CD4-positive, alpha-beta T cell treated with Interferon gamma for 1 hour (primary cell): ENCODE measurements around the gene RPS21.
"Not testable (repeated sequence)": the region's sequence is repeated elsewhere in the genome, so short reads cannot be mapped to it uniquely, and the experiment has no call there.

Source experiments
- DNase-seq: peaks from one replicate; pipeline ENCODE4 v3.0.0-alpha.2; 2020

Gene RPS21

DNA sequence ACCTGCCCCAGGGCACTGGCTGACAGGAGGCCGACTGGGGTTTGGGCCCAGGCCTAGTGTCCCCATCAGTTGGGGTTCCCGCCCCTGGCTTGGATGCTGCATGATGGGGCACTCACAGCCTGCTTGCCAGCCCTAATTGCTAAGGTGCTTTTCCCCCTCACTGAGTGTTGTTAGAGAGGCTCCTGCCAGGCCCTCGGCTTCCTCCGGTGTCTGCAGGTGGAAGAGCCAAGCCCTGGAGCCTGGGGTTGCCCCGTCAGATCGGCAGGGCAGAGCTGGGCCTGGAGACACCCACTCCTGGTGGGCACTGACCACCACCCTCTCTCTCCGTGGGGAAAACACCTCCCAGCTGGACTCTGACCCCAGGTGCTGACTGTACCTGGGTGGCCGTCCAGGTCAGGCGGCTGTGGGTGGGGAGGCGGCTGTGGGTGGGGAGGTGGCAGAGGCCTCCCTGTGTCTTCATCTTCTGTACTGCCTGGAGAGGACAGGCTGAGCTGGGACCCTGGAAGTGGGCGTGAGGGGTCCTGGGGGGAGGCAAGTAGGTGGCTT, 26.2 kb downstream of the RPS21 start:
- DNase-seq, result no peak

DNA sequence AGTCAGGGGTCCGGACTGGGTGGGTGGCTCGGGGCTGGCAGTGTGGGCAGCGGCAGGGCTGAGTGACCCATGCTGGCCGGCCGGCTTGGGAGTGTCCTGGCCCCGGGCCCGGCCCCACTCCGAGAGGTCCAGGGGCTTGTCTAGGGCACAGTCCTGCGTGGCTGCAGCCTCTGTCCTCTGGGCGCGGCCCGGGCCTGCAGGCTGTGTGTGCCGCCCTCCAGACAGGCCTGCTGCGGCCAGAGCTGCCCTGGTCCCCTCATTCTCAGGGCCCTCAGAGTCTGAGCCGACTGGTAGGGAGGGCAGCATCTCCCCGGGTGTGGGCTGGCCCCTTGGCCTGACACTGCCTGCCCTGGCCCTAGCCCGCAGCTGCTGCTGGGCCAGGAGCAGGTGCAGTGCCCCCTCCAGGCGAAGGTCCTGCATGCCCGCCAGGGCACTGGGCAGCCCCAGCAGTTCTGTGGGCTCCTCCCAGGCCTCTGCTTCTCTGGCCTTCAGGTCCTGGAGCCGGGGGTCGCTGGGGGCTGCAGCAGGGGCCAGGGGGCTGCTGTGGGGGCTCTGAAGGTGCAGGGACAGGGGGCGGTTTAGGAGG, 27.1 kb downstream of the RPS21 start:
- DNase-seq, result no peak

DNA sequence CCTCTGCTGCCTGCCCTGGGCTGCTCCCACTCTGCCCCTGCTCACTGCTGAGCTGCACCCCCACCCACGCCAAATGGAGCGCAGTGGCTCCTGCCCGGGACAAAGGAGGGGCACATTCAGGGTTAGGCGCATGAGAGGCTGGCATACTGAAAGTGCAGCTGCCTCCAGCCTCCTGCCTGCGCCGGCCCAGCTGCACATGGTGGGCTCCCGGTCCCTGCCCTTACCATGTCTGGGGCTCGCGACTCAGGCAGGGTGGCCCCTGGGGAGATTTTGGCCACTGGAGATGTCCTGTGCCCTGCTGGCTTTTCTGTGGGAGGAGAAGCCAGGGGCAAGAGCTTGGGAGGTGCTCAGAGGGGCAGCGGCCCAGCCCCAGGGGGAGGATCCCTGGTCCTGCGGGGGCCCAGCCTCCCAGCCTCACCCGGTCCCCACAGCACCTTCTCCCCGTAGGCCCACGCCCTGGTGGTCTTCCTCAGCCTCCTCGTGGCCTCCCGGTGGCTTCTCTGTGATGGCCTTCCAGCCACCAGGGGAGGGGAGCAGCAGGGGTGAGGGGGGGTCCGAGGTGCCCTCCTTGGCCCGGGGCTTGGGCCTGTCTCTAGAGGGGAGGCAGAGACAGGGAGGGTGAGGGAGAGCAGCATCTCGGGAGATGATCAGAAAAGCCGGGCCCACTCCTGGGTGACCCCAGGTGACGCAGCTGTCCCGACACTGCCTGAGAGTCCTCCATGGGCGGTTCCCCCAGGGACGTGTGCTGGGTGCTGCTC, 28.6 kb downstream of the RPS21 start:
- no peak for DNase-seq

DNA sequence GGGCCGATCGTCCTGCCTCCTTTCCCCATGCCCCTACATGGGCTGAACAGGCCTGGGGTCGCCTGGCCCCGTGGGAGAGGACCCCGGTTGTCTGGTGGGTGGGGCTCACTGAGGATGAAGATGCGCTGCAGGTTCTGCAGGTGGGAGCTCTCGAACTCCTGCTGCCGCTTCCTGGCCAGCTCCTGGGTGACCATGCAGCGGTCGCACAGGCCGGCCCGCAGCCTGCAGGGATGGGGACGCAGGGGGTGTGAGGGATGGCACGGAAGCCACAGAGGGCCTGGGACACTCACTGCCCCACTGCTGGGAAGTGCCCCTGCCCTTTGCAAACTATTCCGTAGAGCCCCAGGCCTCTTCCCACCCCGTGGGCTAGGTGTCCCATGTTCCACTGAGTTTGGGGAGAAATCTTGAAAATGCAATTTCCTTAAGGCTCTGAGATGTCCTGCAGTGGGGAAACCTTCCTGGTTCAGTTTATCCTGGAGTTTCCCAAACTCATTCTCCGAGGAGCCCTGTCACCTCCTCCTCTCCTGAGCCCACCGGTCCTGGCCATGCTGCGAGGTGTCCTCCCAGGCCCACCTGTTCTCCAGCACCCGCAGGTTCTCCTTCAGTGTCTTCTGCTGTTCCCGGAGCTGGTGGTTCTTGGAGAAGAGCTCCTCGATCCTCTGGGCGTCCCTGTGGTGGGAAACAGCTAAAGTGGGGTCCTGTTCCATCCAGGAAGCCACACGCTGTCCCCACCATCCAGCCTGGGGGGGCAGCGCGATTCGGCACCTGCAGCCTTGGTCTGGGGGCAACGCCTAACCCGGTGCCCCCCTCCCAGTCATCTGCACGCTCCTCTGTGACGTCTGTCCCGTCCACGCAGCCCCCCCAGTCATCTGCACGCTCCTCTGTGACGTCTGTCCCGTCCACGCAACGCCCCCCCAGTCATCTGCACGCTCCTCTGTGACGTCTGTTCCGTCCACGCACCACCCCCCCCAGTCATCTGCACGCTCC, 30.0 kb downstream of the RPS21 start:
- no peak for DNase-seq

DNA sequence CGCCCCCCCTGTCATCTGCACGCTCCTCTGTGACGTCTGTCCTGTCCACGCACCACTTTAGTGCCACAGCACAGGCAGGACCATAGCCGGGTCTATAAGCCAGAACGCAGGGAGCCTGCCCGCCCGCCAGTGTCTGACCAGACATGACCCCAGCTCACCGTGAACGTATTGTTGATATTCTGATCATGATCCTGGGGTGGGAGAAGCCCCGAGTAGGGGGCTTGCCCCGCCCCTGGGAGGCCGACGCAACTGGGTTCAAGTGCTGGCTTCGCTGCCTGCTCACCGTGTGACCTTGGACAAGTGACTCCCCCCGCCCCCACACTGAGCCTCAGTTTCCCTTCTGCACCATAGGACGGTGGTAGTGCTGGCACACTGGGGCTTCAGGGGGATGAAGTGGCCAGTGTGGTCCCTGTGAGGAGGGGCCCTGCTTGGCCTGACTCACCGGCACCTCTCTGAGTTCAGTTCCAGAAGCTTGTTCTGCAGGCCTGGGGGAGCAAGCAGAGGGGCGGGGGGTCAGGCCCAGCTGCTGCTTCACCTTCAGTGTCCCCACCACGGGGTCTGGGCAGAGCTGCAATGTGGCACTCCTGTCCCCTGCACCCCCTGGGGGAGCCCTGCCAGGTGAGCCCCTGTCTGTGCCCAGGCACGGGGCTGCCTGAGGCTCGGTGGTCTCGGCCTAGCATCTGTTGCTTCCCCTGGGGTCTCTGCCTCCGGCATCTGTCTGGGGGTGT, 31.2 kb downstream of the RPS21 start:
- no peak for DNase-seq

DNA sequence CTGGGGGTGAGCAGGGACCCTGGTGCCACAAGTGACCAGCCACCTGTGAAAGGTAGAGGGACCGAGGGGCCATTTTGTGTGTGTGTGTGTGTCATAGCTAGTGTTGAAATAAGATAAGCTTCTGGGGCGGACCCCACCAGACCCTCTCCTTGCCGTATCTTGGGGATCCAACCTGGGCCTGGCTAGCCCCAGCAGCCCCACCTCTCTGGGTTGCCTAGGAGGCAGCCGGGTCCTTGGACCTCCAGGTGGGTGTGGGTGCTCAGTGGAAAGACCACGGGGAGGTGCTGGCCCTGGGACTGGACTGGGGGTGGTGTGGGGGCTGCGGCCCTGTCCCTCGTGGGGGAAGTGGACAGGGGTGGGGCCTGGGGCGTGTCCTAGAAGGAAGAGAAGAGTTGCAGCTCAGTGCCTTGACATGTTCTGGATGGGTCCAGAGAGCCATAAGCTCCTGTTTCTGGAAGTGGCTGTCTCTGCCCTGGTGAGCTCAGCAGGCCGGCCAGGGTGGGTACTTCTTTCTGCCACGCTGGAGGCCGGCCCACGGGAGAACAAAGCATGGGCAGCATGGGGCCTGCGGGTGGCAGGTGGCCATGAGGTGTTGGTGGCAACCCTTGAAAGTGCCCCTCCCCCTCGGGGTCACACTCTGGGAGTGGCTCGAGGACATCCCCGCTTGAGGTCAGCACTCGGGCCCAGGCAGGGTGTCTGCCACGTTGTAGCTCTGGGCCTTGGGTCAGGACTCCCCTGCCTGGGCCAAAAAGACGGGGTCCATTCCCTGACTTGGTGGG, 32.0 kb downstream of the RPS21 start:
- no peak for DNase-seq

DNA sequence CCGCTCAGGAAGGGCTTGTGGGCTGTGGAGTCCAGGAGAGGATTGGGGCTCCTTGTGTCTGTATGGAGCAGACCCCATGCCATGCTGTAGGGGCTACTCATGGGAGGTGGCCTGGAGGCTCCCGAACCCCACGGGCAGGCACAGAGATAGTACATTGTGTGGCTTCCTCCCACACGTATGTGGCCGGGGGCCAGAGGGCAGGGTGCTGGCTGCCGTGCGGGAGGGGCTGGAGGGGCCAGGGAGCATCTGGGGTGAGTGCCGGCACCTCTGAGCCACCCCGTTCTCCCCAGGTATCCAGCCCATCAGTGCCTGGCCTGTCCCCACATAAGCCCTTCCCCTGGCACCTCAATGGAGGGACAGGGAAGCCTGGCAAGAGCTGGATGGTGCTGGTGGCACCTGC, 32.9 kb downstream of the RPS21 start:
- DNase-seq, result no peak

DNA sequence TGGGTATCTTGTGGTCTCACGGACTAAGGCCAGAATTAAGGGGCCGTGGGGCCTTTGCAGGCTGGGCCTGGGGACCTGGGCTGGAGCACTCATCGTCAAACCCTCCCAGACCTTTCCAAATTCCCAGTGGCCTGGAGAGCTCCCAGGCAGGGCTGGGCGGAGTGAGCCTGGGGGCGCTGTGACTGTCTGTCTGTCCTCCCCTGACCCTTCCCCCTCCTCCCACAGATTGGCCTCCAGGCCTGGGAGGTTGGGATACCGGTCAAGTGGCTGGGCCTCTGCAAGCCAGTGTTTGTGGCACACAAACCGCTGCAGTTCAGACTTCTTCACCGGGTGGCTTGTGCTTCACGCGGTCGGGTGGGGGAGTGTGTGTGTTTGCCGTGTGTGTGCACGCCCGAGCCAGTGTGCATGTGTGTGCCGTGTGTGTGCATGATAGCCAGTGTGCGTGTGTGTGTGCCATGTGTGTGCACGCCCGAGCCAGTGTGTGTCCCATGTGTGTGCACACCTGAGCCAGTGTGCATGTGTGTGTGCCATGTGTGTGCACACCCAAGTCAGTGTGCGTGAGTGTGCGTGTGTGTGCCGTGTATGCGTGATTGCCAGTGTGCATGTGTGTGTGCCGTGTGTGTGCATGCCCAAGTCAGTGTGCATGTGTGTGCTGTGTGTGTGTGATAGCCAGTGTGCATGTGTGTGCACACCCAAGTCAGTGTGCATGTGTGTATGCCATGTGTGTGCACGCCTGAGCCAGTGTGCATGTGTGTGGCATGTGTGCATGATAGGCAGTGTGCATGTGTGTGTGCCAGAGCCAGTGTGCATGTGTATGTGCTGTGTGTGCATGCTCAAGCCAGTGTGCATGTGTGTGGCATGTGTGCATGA, 34.2 kb downstream of the RPS21 start:
- no peak for DNase-seq

DNA sequence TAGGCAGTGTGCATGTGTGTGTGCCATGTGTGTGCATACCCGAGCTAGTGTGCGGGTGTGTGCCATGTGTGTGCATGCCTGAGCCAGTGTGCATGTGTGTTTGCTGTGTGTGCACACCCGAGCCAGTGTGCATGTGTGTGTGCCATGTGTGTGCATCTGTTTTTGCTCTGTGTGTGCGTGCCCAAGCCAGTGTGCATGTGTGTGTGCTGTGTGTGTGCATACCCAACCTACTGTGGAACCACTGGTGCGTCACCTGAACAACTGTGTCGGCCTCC, 34.8 kb downstream of the RPS21 start:
- DNase-seq, result no peak

DNA sequence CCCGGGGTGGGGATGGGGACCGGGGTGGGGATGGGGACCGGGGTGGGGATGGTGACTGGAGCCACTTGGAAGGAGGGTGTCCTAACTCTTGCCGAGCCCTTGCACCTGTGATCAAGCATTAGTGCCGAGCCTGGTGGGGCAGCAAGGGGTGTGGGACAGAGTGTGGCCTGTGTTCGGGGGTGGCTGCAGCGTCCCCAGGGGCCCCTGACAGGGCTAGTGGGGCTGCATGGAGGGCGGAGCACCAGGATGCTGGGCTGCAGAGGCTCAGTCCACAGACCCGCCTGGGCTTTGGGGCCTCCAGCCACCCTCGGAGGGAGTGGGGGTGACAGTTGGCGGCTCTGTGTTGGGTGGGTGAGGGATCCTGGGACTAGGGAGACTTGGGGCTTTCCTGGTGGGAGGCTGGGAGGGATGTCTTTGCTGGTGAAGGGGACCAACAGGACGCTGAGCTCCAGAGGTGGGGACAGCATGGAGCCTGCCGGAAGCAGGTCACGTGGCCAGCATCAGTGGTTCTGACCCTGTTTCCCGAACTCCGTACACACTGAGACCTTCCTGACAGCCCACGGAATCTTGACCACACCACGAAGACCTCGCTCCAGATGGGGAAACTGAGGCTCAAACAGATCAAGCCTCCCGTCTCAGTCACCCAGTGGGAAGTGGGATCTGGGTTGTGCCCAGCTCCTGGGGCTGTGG, 35.9 kb downstream of the RPS21 start:
- DNase-seq, result no peak

DNA sequence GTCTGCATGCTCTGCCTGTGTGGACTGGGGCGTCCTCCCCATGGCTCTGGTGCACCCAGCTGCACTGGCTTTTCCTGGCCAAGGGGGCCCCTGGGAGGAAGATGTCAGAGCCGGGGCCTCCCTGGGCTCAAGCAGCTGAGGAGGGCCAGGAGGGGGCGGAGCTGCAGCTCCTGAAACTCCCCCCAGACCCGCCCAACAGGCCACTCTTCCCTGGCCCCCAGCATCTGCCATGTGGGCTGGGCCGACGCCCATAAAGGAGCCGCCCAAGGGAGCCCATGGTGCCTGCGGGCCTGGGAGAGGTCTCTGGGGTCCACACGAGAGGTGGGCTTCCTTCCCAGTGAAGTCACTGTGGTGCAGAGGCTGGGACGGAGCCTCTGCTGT, 36.4 kb downstream of the RPS21 start:
- no peak for DNase-seq

DNA sequence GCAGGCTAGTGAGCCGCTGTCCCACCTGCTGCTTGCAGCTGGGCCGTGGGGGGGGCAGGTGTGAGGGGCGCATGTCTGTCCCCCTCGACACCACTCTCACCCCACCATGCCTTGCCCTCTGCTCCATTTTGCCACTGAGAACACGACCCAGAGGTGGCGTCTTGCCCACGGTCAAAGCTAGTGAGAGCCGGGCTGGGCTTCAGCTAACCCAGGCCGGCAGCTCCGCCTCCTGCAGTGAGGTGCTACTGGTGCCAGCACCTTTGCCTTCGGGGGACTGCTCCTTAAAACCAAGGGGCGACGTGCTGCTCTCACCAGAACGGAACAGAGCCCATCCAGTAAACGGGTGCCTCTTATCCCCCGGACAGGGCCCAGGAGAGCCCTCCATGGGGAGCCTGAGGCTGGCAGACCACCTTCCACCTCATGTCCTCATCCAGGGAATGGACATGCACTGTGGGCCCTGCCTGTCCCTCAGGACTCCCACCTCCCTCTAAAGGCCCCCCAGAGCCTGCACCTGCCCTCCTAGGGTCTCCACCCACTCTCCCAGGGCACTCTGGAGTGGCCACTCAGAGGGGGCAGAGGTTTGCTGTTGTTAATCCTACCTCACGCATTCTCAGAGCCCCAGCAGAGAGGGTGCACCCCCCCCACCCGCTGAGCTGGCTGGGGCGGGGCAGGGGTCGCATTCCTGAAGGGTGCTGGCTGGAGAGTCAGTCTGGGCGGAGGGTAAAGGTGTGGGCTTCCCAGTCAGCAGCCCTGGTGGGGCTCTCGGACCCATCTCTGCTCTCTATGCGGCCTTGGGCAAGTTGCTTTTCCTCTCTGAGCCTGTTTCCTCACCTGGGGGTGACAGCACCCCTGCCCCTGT, 37.6 kb downstream of the RPS21 start:
- no peak for DNase-seq

DNA sequence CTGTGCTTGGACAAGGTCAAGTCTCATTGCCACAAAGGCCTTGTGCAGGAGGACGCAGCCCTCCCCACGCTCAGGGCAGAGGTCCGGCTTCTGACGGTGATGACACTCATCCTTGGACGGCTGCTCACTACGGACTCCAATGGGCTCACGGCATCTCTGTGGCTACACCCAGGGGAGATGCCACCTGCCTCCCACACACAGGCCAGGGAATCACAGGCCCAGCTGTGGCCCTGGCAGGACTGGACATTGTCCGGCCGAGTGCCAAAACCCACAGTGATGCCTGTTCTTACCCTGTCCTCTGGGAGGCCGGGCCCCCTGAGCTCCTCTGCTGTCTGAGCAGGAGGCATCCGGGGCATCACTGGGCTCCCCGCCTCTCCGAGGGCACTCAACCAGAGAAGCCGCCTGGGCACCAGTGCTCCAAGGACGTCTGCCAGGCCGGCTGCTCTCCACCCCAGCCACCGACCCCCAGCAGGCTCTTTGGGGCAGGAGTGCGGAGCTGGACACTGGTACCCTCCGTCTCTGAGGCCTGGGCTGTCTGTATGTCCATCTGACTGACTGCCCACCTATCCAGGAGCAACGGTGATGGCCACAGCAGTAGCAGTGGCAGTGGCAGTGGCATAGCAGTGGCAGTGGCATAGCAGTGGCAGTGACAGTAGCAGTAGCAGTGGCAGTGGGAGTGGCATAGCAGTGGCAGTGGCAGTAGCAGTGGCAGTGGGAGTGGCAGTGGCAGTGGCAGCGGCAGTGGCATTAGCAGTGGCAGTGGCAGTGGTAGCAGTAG, 38.6 kb downstream of the RPS21 start:
- no peak for DNase-seq

DNA sequence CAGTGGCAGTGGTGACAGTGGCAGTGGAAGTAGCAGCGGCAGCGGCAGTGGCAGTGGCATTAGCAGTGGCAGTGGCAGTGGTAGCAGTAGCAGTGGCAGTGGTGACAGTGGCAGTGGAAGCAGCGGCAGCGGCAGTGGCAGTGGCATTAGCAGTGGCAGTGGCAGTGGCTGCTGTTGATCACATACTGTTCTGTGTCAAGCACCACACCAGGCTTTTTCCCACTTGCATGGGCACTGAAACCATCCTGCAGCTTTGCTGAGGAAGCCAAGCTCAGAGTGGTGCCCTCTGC, 39.1 kb downstream of the RPS21 start:
- DNase-seq, result not testable (repeated sequence)

DNA sequence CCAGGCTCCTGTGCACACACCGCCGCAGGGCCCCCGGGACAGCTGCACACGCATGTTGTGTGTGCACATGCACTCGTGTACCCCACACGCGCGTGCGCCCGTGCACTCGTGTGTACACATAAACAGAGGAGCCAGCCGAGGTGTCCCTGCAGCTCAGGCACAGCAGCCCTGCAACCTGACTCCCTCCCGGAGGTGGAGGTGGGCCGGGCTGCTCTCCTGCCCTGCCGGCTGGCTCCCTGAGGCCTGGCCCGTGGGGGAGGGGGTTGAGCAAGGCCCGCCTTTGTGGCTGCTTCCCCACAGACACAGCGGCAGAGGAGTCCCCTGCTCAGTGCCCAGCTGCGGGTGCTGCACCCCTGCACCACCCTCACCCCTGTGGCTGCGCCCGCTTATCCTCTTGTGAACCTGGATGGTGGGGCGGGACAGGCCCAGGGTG, 39.8 kb downstream of the RPS21 start:
- no peak for DNase-seq

DNA sequence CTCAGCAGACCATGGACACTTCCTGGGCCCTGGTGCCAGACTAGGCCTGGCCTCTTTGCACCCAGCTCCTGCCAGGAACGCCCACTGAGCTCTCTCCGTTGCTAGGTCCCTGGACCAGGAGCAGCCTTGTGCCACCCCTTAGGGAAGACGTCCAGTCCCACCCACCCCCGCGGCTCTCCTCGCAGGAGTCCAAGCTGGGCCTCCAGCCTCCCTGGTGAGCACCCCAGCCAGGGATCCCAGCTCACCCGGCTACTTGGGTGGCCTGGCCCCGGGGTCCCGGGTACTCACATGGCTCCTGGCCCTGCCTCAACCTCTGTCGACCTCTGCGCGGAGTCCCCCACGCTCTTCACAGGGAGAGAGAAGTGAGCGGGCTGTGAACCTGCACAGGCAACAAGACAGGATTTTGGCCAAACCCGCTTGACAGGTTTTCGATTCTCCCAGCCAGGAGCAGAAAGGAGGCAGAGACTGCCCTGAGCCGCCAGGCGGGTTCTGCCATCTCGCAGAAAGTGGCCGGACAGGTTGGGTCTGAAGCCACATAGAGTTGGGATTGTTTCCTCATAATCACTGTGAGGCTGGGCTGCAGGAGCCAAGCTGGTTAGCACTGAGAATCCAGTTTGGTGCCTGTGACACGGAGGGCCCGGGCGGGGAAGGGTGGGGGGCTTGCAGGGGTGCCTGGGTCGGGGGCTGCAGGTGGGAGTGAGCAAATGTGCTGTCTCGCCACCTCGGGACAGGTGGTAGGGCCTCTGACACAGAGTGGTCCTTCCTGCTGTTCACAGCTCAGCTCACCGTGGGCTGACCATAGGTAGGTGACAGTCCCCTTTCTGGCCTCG, 40.5 kb downstream of the RPS21 start, which contains the start of gene RBBP8NL:
Gene RBBP8NL, minus strand, starts transcription at position 368 of the 830 bp plus-strand sequence. CDS start 7,892 bp downstream, outside the sequence.
- no peak for DNase-seq

DNA sequence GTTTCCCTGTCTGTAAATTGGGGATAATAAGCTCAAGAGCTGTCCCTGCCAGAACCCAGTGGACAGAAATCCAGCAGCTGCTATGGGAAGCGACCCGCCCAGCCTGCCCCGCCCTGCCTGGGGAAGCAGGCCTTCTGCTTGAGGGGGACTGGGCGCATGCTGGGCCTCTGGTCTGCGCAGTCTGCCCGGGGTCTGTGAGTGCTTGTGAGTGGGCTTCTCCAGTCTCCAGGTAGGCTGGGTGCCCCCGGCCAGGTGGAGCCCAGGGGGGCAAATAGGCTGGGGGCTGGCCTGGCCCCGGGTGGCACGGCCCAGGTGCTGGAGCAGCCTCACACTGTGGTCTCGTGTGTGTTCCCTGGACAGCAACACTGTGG, 41.1 kb downstream of the RPS21 start:
- no peak for DNase-seq
